Measurements from ENCODE around the gene MEP1B.
"Not testable (repeated sequence)": the region's sequence is repeated elsewhere in the genome, so short reads cannot be mapped to it uniquely, and the experiment has no call there.

The MEP1B gene

DNA sequence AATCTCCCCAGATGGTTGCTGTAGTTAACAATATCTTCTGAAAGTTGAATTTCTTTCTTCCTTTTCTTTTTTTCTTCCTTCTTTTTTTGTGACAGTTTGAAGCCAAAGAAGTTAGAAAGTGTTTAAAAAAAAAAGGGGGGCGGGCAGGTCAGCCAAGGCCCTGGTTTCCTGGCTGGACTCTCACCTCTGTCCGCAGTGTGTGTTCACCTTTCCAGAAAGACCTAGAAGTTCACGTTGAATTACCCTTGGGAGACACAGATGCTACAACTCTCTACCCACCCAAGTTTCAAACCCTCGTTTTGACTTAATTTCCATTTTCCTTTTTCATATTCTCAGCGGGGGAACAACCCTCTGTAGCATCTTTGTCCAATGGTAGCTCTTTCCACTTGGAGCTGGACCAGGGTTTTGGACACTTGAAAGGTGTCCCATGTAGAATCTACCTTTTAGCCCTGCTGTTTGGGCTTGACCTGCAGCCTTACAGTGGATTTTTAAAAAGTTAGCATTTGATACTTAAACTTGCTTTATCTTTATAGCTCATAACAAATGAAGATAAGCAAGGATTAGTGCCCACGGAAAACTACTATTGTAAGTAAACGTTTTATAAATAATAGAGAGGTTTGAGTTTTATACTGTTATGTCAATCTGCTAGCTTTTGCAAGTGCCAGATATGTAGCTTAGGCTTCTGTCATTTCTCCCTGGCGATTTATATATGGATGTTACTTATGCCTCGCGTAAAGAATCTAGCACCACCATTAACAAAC lies 20.0 kb downstream of the MEP1B start:
- FAIRE-seq: no peak

DNA sequence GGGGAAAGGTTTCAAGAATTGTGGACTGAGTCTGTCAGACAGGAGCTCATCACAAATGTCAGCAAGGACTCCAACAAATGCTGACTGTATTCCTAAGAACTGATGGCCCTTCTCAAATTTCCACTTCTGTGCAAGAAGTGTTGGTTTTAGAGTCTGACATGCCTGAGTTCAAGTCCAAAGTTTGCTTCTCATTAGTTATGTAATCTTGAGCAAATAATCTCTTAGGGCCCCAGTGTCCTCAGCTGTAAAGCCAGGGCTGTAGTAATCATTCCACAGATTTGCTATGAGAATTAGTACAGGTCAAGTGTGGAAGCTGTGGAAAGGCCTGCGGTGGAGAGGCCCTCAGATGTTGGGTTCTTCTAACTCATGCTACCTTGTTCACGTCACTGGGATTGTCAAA lies 23.9 kb downstream of the MEP1B start:
- FAIRE-seq: no peak

DNA sequence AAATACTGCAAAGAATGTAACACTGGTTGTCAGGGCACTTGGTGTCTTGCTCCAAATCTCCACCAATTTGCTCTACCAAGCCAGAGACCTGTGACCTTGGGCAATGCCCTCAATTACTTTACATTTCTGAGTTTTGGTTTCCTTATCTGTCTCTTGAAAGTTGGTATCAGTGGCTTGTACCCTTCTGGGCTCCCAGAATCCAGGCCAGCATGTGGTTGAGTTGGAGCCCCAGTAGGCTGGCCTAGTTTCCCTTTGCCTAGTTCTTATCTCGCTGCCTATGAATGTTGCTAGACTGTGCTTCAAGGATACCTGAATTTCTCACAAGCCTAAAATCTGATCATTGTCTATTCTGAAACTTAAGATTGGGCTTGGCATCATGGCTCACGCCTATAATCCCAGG lies 26.6 kb downstream of the MEP1B start:
- no peak for FAIRE-seq

DNA sequence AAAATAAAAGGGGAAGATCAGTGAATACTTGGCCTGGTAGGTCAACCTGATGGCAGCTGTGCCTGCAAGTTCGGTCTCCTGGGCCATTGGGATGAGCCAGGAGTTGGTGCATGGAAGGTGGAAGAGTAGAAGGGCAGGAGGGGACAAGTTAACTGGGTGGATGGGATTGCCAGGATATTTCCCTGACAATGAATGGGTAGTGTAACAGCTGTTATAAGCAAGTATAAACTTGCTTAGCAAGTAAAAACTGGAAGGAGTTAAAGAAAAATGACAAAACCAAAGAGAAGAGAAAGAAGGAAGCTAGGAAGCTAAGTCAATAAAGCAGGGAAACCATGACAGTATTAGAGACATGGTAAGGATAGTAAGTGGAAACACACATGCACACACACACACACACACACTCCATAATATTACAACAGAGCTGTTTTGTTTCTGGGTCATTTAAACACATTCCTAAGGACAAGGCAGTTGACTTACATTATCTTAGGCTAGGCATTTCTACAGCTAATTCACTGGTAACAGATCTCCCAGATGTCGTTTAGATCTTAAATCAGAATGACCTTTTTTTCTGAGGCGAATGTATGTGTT lies 29.7 kb downstream of the MEP1B start:
- FAIRE-seq: no peak

DNA sequence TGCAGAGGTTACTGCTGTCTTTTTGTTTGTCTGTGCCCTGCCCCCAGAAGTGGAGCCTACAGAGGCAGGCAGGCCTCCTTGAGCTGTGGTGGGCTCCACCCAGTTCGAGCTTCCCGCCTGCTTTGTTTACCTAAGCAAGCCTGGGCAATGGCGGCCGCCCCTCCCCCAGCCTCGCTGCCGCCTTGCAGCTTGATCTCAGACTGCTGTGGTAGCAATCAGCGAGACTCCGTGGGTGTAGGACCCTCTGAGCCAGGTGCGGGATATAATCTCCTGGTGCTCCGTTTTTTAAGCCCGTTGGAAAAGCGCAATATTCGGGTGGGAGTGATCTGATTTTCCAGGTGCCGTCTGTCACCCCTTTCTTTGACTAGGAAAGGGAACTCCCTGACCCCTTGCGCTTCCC lies 43.5 kb downstream of the MEP1B start:
- FAIRE-seq: not testable (repeated sequence)

DNA sequence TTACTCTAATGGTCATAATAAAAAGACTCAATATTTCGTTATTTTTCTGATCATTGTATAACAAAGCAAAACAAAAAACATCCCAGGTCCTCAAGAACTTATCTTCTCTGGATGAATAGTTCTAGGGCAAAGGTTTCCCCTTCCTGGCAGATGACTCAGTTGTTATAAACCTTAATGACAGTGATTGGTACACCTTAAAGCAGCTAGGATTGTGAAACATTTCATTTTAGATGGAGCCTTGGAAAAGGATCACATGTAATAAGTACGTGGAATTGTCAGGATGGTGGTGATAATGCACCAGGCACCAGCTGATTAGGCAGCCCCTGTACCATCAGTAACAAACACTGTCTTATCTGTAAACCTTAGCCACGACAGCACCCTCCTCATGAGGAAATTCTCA lies 47.2 kb downstream of the MEP1B start:
- no peak for FAIRE-seq

DNA sequence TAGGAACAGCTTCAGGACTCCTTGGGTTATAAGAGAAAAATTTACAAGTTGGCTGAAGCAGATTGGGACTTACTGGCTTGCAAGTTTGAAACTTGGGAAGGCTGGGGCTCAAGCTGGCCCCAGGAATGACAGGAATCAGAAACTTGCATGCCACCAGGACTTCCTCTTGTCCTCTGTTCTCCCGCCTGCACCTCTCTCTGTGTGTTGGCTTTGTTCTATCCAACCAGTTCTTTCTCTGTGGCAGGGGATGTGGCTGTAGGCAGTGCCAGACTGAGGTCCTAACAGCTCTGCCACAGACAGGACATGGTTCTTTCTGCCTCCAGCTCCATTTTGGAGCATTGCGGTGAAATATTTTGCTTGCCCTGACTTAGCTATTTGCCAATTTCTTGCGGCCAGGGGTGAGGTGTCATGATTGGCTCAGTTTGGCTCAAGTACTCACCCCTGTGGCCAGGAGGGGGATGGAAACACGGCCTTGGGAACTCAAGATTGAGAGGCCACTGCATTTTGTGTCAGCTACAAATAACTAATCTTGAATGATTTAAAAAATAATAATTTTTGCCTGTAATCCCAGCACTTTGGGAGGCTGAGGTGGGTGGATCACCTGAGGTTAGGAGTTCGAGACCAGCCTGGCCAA lies 48.9 kb downstream of the MEP1B start:
- FAIRE-seq: no peak

DNA sequence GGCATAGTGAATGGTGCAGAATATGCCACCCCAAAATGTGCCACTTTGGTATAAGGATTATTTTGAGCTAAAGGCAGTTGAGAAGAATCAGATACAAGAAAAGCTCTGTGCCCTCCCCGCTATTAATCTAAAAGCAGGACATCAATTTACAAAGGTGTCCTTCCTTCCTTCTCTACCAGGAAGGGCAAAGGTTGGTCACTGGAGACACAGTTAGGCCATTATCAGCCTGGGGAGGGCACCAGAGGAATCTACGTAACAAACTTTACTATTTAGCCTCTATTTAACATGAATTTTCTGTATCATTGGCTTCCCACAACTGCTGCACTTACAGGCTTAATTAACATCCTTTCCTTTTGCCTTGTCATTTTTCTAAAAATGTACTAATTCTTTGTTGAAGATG lies 52.6 kb downstream of the MEP1B start:
- FAIRE-seq: no peak

DNA sequence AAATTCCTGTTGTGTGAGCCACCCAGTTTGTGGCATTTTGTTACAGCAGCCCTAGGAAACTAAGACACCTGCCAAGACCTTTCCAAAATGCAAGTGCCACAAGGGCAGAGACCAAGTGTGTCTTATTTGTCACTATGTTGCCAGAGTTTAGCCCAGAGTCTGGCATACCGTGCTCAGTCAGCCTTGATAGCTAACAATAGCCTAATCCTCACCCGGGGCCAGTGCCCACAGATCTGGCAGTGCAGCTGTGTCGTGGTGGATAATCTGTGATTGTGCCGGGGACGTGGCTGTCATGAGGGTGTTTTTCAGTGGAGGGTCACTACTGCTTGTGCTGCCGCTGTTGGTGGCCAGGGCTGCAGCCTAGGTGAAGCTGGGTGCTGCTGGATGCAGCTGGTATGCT lies 53.5 kb downstream of the MEP1B start:
- FAIRE-seq: no peak

DNA sequence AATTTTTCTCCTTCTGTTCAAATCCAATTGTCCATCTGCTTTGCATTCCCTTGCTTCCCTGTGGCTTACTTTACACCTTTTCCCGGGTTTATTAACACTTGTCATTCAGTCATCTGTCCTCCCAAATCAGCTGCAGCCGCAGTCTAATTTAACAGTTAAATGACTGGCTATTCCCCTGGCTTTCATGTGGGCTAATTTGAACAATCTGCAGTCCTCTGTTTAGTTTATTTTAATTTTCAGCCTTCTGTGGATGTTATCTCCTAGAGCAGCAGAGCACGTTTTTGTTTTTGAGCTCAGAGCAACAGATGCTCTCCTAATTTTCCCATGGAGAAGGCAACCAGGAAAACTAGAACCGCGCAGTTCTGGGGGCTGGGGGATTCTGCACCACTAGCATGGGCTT lies 55.0 kb downstream of the MEP1B start:
- FAIRE-seq: no peak

DNA sequence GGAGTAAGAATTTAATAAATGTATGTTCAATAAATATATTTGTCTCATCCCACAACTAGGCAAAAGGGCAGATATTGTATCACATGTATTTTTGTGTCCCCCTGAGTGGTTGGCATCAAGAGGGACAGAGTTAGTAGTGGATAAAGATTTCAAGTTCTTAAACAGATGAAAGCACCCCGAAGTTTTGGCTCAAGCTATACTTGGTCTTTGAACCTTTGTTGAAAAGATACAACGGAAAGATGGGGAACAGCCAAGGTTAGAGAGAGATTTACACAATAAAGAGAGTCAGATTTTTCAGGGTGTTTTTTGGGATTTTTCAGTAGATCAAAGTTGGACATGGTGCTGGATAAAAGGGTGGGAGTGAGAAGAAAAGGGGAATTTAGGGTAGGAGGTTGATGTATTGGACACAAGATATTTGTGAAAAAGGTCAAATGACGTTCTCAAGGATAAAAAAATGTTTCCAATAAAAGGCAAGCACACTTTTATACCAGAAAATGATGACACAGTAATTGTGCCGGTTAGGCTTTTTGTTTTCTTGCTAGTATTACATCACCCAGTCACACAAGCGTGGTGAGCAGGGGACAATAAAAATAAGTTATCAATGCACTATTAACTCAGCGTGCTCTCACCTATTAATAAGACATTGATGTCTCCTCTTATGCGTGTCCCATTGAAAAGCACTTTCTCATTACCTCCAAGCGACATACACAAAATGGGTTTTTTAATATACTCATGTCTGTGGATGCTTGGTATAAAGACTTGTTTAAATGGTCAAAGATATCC lies 59.5 kb downstream of the MEP1B start:
- FAIRE-seq: no peak

DNA sequence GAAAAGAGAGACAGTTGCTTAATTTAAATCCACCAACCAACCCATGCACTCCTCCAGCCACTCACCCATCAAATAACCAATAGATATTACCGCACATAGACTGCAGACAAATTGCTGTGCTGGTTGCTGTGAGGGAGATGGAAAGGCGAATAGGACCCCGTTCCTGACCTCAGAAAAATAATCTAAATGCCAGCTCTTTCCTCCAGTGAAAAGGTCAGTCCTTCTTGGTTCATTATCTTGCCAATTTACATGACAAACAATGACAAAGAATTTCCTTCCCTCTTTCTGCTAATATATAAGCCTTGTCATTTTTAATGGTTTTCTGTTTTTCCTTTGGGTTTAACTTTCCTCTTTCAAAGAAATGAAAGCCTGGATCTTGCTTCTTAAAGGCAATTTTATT lies 61.6 kb downstream of the MEP1B start:
- no peak for FAIRE-seq

DNA sequence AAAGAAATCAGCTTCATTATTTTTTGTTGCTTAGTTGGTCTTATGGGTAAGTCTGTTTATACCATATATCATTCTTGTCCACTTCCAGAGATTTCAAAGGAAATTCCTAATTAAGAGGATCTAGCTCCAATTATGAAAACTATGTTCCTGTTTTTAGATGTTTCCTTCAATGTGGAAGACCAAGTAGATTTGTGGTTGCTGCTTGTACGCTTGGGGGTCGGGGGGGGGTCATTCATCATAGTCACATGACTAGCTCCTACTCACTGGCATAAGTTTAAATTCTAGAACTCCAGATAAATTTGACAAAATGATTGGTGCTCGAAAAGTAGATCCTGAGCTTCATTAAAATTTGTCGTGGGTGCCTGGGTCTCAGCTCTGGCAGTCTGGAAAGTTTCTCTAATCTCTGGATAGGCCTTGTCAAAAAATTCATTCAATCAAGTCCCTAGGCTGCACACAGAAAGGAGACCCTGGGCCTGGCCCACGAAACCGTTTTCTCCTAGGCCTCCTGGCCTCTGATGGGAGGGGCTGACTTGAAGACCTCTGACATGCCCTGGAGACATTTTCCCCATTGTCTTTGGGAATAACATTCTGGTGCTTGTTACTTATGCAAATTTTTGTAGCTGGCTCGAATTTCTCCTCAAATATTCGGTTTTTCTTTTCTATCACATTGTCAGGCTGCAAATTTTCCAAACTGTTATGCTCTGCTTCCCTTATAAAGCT lies 62.5 kb downstream of the MEP1B start:
- FAIRE-seq: no peak

DNA sequence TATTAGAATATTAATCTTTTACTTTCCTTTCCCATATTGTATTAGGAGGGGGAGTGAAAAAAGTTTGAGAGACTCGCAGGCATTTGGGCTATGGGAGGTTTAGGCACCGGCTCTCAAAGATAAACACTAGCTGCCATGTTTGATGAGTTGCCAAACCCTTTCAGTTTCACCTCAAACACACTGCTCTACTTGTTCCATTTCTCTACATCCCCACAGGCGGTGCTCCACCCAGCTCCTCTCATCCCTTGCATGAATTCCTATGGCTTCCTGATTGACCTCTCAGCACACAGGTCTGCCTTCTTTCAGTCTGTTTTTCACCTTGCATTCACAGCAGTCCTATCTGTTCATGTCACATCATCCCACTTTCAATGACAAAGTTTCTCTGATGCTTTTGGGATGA lies 65.7 kb downstream of the MEP1B start:
- FAIRE-seq: no peak

DNA sequence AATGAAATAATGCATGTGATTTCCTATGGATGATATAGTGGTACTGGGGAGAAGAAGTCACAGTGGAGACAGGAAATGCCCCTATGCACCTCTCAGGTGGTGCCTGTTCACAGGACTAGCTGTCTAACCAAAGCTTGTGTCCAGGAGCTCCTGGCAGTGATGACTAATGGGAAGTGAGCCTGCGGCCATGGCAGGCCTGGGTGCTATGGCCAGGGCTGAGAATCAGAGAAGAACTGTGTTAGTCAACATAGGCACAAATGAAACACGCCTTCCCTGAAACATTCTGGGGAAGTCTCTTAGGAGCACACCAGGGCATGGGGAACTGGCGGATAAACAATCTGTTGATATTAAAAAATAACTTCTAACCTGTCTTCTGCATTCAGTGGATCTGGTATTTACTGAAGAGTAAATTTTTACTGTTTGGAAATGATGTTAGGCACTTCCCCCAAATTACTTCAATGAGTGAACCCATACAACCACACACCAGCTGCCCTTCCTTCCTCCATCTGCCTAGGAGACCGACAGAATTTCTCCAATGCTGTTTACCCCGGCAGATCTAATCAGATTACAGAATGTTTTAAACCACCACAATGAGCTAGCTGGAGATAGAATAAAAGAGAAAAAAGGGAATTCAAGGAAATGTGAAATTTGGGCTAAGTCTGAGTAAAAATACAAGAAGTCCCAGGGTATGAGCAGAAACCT lies 67.4 kb downstream of the MEP1B start:
- FAIRE-seq: no peak

DNA sequence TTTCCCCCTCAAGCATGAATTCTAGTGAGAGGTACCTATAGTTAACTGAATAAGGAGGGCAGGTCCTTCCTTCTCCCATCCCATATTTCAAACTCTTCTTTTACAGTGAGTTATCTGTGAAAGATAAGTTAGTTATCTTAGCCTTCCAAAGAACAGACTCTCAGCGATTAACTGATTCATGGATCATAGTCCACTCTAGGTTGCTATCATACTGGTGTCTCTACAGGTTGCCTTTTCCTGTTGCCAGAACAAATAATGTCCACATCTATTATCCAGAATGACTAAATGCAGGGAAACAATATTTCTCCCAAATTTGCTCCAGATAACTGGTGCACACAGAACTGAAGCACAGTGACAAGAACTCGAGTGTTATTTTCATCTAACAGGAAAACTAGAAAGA lies 68.3 kb downstream of the MEP1B start:
- no peak for FAIRE-seq

DNA sequence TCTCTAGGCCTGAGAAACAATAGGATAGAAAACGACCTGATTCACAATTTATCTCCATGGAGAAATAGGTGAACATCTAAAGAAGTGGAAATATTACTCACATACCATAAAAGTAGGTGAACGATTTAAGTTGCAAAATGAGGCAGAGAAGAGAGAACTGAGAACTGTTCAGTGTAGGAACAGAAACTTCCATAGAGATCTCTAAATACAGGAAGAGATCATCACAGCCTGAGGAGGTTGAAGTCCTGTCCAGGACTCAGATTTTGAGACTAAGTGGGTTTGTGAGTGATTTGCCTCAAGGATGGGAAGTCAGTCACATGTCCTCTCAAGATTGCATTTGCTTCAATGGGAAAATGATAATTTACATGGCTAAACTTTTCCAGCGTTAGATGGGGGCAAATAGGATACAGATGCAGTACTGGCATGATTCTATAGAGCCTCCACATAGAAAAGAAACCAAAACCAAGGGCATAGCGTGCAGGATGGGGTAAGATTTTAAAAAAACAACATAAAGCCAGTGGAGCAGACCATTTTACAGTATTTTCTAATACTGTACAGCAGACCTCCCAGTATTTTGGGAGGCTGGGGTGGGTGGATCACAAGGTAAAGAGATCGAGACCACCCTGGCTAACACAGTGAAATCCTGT lies 68.8 kb downstream of the MEP1B start:
- no peak for FAIRE-seq

DNA sequence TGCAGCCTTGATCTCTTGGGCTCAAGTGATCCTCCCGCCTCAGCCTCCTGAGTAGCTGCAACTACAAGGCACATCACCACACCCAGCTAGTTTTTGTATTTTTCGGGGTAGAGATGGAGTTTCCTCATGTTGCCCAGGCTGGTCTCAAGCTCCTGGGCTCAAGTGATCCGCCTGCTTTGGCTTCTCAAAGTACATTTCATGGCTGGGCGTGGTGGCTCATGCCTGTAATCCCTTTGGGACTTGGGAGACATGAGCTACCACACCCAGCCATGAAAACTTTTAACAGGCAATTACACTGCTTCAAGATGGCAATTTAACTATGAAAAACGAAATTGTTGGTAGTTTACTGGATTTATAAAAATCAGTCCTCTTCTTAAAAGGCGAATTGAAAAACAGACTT lies 69.7 kb downstream of the MEP1B start:
- no peak for FAIRE-seq

DNA sequence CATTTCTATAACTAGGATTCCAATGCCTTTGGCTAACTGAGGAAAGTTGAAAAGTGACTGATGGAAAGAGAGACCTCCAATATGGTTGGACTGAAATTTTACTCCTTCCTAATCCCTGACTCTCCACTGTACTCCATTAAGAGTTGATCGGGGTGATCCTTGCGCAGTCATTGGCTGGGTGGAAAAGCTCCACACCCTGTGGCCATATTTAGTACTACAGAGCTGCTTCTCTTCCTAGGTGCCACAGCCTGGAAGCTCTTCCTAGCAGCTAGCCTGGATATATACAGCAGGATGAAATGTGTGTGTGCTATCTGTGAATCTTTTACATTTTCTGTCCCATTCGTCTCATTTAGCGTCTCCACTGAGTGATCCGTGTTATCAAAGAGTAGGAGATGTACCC lies 71.2 kb downstream of the MEP1B start:
- FAIRE-seq: no peak

DNA sequence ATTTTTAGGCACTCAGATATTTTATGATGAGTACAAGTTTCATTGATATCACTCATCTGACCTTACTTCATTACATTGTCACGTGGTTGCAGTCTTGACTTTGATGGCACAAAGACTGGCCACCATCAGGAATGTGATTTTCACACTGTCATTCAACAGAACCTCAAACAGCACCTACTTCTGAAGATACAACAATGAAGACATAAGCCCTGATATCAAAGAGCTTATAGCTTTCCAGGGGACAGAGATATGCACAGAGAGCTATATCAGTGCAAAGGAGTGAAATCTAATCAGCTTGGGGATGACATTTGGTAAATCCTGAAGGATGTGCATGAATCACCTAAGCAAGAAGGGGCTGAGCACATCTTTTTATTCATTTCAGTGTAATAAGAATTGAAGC lies 72.3 kb downstream of the MEP1B start:
- no peak for FAIRE-seq

DNA sequence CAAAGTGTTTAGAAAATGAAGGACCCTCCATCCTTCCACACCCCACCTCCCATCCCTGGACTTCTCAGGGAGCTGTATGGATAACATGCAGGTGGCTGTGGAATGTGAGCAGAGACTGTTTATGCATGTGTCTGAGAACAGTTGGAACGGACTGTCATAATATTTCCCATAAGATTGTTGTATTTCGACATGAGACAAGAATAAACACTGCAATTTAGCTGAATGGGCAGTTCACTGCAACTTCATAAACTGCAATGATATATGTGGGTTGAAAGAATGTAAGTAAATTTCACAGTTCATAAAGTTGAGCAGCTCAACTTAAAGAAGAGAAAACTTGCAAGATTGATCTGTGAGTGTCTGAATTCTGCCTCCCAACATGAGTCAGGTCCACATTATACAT lies 74.6 kb downstream of the MEP1B start:
- FAIRE-seq: no peak

DNA sequence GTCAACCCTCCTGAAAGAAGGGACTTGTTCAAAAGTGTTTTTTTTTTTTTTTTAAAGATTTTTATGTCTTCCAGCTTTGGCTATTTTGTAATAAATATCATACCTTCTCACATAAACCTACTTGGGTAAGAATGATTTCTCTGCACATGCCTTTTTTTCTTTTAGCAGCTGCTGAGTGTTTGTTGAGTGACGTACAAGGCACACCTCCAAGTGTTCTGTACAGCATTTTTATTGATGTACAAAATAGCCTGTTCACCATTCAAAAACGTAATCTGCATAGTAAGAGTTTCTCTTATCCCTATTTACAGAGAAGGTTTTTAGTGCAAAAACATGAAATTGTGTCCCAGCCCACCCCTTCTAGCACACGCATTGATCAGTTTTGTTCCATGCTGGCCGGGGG lies 77.6 kb downstream of the MEP1B start:
- FAIRE-seq: no peak

Data from G401.6 (cell line).